RWPE1 (cell line): ENCODE data around the gene TRIM72.
A peak's percentile ranks its signal among the peaks of the same experiment; 100 is the strongest.

Source experiments
- CTCF ChIA-PET: fragments of 350-600 bp; sonication (Branson Sonifier 250); formaldehyde crosslinking; extraction: SDS; loops from one replicate; lab custom pipeline; 2021; lab: Yijun Ruan, JAX
- POLR2A ChIA-PET: fragments of 400-600 bp; formaldehyde crosslinking; extraction: SDS; loops from one replicate; lab custom pipeline; 2020; ENCODE audit warnings: antibody characterized with exemption; ENCODE audit not compliant: low non-redundant PET; lab: Yijun Ruan, JAX
- DNase-seq: peaks from one replicate; pipeline ENCODE4 v3.0.0; 2012; ENCODE audit warnings: low spot score
- H3K27ac ChIP-seq: fragments of 450-650 bp; 2 replicates; pipeline ENCODE4 v1.5.1; 2017
- TF ChIP-seq, protein P1 (sequence below): fragments of 450-650 bp; conservative IDR thresholded peaks from 2 replicates; pipeline ENCODE4 v1.5.1; 2017; ENCODE audit warnings: low read depth, mild to moderate bottlenecking

Gene TRIM72

DNA sequence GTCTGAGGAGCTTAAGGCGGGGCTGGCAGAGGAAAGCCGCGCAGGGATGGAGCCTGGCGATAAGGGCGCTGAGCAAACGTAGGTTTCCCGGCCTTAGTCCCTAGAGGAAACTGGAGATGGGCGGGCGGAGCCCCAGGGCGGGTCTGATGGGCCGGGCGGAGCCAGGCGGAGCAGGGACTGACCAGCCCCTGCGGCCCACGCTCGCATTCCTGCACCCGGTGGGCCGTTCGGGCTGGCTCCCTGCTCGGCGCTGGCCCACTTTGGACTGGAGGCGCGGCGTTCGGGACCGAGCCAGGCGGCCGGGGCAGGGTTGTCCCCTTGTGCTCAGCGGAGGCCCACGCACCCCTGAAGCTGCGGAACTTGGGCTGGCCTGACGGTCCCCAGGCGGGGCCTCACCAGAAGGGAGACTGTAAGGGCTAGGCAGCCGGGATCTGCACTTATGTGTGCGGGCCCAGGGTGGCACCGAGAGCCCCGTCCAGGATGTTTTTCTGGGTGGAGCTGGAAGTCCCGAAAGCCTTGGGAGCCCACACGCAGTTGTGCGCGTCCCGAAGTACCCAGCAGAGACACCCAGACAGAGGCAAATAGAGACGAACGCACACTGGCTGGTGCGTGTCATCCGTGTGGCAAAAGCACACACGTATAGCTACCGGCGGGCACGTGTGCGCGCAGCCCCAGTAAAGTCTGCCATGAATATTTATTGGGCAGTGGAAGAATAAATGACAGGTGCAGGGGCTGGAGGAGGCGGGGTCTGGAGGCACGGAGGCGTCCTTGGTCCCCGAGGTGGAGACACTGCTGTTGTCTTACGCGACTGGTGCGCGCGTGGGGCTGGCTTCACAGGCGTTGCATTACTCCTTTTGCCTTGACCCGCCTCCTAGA lies 1.6 kb downstream of the TRIM72 start:
- ChIA-PET POLR2A (interaction anchor here (0.6 kb wide), 1 partner anchor 32 kb away, joined by 7 read pairs; no protein-coding TSS in a partner anchor), CTCF (interaction anchor here (1.1 kb wide), 1 partner anchor 227 kb away, joined by 3 read pairs; the partner anchor contains the start of gene ZNF843)
- DNase-seq = peak; percentile 87
- TF ChIP-seq, protein P1, sequence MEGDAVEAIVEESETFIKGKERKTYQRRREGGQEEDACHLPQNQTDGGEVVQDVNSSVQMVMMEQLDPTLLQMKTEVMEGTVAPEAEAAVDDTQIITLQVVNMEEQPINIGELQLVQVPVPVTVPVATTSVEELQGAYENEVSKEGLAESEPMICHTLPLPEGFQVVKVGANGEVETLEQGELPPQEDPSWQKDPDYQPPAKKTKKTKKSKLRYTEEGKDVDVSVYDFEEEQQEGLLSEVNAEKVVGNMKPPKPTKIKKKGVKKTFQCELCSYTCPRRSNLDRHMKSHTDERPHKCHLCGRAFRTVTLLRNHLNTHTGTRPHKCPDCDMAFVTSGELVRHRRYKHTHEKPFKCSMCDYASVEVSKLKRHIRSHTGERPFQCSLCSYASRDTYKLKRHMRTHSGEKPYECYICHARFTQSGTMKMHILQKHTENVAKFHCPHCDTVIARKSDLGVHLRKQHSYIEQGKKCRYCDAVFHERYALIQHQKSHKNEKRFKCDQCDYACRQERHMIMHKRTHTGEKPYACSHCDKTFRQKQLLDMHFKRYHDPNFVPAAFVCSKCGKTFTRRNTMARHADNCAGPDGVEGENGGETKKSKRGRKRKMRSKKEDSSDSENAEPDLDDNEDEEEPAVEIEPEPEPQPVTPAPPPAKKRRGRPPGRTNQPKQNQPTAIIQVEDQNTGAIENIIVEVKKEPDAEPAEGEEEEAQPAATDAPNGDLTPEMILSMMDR = no peak
- H3K27ac ChIP-seq = no peak overlapping the region

DNA sequence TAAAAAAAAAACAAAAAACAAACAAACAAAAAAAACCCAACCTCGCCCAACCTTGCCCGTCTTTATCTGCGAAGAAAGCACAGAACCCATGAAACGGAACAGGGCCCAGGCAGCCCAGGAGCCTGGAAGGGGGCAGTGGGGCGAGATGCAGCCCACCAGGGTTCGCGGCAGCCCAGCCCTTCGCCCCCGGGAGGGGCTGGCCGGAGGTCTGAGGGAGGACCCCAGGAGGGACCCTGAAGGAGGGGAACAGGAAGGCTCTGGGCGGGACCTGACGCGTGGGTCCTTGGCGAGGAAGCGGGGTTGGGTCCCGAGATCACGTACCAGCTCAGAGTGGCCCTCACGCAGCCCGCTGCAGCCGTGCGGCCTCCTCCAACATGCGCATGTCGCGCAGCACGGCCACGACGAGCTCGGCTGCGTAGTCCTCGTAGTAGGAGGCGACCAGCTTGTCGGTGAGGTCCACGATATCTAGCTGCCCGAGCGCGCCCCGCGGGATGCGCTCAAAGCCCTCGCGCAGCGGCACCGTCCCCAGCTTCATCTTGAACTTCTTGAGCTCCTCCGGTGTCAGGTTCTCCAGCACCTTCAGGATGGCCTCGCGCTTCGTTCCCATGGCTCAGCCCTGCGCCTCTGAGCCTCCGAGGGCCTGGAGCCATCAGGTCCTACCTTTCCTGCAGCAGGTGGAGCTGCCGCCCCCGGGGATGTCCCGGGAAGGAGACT lies 2.7 kb downstream of the TRIM72 start, which contains the start of gene PYDC1:
PYDC1 (minus strand) TSS at position 714 of the 714 bp plus-strand sequence; CDS start at position 607, 107 bp downstream.
- CTCF ChIA-PET = interaction anchor here (0.5 to 1.1 kb wide), 2 partner anchors 119 to 226 kb away, joined by 3 read pairs; partner anchors contain the start of gene ZNF843
- POLR2A ChIA-PET = interaction anchor here (0.6 kb wide), 3 partner anchors 17 to 212 kb away, joined by 3 to 11 read pairs (median 5); no protein-coding TSS in a partner anchor
- no peak within 1 kb of the TSS for H3K27ac ChIP-seq
- DNase-seq = no peak
- TF ChIP-seq, protein P1 = no peak

DNA sequence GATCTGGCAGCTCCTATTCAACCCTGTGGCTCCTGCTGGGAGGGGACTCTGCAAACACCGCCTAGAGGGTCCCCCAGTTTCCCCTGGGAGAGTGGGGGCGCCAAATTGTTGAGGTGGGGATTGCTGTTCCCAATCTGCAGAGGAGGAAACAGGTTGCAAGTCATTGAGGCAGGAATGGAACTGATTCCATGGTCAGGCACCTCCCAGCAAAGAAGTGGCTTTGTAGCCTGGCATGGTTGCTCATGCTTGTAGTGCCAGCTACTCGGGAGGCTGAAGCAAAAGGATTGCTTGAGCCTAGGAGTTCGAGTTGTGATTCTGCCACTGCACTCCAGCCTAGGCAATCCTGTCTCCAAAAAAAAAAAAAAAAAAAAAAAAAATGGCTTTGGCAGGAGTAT lies 3.2 kb downstream of the TRIM72 start:
- ChIA-PET POLR2A (interaction anchor here (0.6 kb wide), 1 partner anchor 212 kb away, joined by 3 read pairs; no protein-coding TSS in a partner anchor), CTCF (interaction anchor here (0.5 kb wide), 1 partner anchor 119 kb away, joined by 3 read pairs; no protein-coding TSS in a partner anchor)
- no peak for DNase-seq
- H3K27ac ChIP-seq = no peak overlapping the region
- TF ChIP-seq, protein P1 = no peak

DNA sequence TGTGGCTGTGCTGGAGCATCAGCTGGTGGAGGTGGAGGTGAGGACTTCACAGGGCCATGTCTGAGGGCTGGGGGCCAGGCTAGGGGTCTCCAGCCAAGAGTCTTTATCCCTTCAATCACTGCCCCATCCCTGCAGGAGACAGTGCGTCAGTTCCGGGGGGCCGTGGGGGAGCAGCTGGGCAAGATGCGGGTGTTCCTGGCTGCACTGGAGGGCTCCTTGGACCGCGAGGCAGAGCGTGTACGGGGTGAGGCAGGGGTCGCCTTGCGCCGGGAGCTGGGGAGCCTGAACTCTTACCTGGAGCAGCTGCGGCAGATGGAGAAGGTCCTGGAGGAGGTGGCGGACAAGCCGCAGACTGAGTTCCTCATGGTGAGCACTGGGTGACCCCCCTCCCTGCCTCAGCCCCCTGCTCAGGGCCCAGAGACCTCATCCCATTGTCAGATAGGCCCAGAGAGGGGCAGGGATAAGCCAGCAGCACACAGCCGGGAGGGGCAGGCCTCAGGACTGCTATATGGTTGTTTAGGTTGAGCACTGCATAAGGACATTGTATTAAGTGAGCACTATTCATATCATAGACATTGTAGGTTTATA lies 5.3 kb downstream of the TRIM72 start:
- no peak for DNase-seq
- TF ChIP-seq, protein P1 = no peak
- CTCF ChIA-PET = no interaction called here
- POLR2A ChIA-PET = no interaction called here
- H3K27ac ChIP-seq = no peak overlapping the region

DNA sequence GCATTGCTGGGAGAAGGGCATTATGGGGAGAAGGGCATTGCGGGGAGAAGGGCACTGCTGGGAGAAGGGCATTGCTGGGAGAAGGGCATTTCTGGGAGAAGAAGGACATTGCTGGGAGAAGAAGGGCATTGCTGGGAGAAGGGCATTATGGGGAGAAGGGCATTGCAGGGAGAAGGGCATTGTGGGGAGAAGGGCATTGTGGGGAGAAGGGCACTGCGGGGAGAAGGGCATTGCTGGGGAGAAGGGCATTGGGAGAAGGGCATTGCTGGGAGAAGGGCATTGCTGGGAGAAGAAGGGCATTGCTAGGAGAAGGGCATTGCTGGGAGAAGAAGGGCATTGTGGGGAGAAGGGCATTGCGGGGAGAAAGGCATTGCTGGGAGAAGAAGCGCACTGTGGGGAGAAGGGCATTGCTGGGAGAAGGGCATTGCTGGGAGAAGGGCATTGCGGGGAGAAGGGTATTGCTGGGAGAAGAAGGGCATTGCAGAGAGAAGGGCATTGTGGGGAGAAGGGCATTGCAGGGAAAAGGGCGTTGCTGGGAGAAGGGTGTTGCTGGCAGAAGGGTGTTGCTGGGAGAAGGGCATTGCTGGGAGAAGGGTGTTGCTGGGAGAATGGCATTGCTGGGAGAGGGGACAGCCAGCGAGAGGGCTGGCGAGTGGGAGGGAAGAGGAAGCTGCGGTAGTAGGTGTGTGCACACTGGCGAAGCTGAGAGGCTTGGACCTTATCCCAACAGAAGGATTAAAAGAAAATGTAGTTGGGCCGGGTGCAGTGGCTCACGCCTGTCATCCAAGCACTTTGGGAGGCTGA lies 7.6 kb downstream of the TRIM72 start:
- DNase-seq = no peak
- ChIA-PET POLR2A (no interaction called here), CTCF (no interaction called here)
- H3K27ac ChIP-seq = no peak overlapping the region
- TF ChIP-seq, protein P1 = no peak
